Parathyroid adenoma (tissue), 2 donors: Measurements from ENCODE around the gene ITGA11.

Experiments
- H2AFZ ChIP-seq: fragments of 300-600 bp; sonication (generic); one replicate; pipeline ENCODE4 v1.7.0; 2017; ENCODE audit warnings: antibody characterized with exemption, mild to moderate bottlenecking
- H3K27ac ChIP-seq: fragments of 300-600 bp; sonication (generic); one replicate; pipeline ENCODE4 v1.7.0; 2017
- H3K27me3 ChIP-seq: fragments of 300-600 bp; sonication (generic); one replicate; pipeline ENCODE4 v1.7.0; 2017; ENCODE audit warnings: low read length; ENCODE audit not compliant: control insufficient read depth, insufficient read depth
- H3K36me3 ChIP-seq: fragments of 300-600 bp; sonication (generic); one replicate; pipeline ENCODE4 v1.7.0; 2017; ENCODE audit warnings: low read length; ENCODE audit not compliant: control insufficient read depth, insufficient read depth
- H3K4me1 ChIP-seq: fragments of 300-600 bp; sonication (generic); one replicate; pipeline ENCODE4 v1.7.0; 2017; ENCODE audit warnings: control low read depth
- H3K4me2 ChIP-seq: fragments of 300-600 bp; sonication (generic); one replicate; pipeline ENCODE4 v1.7.0; 2017; ENCODE audit warnings: low read length
- H3K4me3 ChIP-seq: fragments of 300-600 bp; sonication (generic); one replicate; pipeline ENCODE4 v1.7.0; 2017; ENCODE audit warnings: low read depth, low read length
- H3K79me2 ChIP-seq: fragments of 300-600 bp; sonication (generic); one replicate; pipeline ENCODE4 v1.7.0; 2017; ENCODE audit warnings: control low read depth
- H3K9ac ChIP-seq: fragments of 300-600 bp; sonication (generic); one replicate; pipeline ENCODE4 v1.7.0; 2017; ENCODE audit warnings: mild to moderate bottlenecking
- H3K9me3 ChIP-seq: fragments of 300-600 bp; sonication (generic); one replicate; pipeline ENCODE4 v1.7.0; 2017; ENCODE audit warnings: low read length; ENCODE audit not compliant: control insufficient read depth
- CTCF ChIP-seq: fragments of 300-600 bp; sonication (generic); IDR thresholded peaks from one replicate; pipeline ENCODE4 v1.7.0; 2017; ENCODE audit warnings: antibody characterized with exemption, mild to moderate bottlenecking
- donor health status: primary hyperparathyroidism.

ITGA11 gene

GRCh38 chr15:68407141-68407885 is 24.6 kb downstream of the ITGA11 start:
- no peak overlapping the region for H3K9ac ChIP-seq
- no peaks in the 10 kb centered on the region for H3K27me3 ChIP-seq
- no peaks in the 10 kb centered on the region for H3K79me2 ChIP-seq
- H2AFZ ChIP-seq, result no peak overlapping the region
- no peak overlapping the region for H3K4me3 ChIP-seq
- H3K4me1 ChIP-seq, result no peaks in the 10 kb centered on the region
- H3K36me3 ChIP-seq, result no peaks in the 10 kb centered on the region
- no peaks in the 10 kb centered on the region for H3K9me3 ChIP-seq
- H3K4me2 ChIP-seq, result no peak overlapping the region
- no peak overlapping the region for H3K27ac ChIP-seq
- no peak for TF ChIP-seq CTCF

GRCh38 chr15:68405378-68406250 is 26.3 kb downstream of the ITGA11 start:
- H3K36me3 ChIP-seq, result no peaks in the 10 kb centered on the region
- H3K4me2 ChIP-seq, result no peak overlapping the region
- H2AFZ ChIP-seq, result no peak overlapping the region
- H3K4me1 ChIP-seq, result no peaks in the 10 kb centered on the region
- H3K27ac ChIP-seq, result no peak overlapping the region
- TF ChIP-seq CTCF, result no peak
- no peaks in the 10 kb centered on the region for H3K27me3 ChIP-seq
- no peak overlapping the region for H3K9ac ChIP-seq
- no peaks in the 10 kb centered on the region for H3K79me2 ChIP-seq
- H3K4me3 ChIP-seq, result no peak overlapping the region
- no peaks in the 10 kb centered on the region for H3K9me3 ChIP-seq

GRCh38 chr15:68404056-68404798 is 27.7 kb downstream of the ITGA11 start:
- Histone ChIP-seq H3K4me2 (no peak overlapping the region), H3K36me3 (no peaks in the 10 kb centered on the region), H2AFZ (no peak overlapping the region), H3K4me3 (no peak overlapping the region), H3K4me1 (no peaks in the 10 kb centered on the region), H3K9me3 (no peaks in the 10 kb centered on the region), H3K27me3 (no peaks in the 10 kb centered on the region), H3K79me2 (no peaks in the 10 kb centered on the region), H3K27ac (no peak overlapping the region), H3K9ac (no peak overlapping the region)
- TF ChIP-seq CTCF, result no peak

- Histone ChIP-seq H3K4me3 (no peak overlapping the region), H2AFZ (no peak overlapping the region), H3K9ac (no peak overlapping the region), H3K4me1 (no peaks in the 10 kb centered on the region), H3K27ac (no peak overlapping the region), H3K4me2 (no peak overlapping the region), H3K27me3 (no peaks in the 10 kb centered on the region), H3K79me2 (no peaks in the 10 kb centered on the region), H3K36me3 (no peaks in the 10 kb centered on the region), H3K9me3 (no peaks in the 10 kb centered on the region)
- no peak for TF ChIP-seq CTCF
Observed at GRCh38 chr15:68403161-68403941, 28.6 kb downstream of the ITGA11 start.
